ENCODE data around the gene UBE2D1. TPM values are rescaled to one million over a fixed set of nuclear protein-coding genes. Genes with fewer than 3 reads are reported as not detected.

The UBE2D1 gene
- total RNA-seq, 4 donors from 2014 or later: 62.0 to 178 (median 81.6) TPM

GRCh38 chr10:58372607-58373441 lies 38.0 kb downstream of the UBE2D1 start:
- intact Hi-C loops (cut with DNase I; ENCODE audit: low total_unique reads): no loop called here
- in situ Hi-C loops (cut with MboI; ENCODE audit: low sequenced_read_pairs in 4 of 4): loop anchor here in 1 of 4 donors (10.0 kb wide), 1 partner anchor 48 kb away; no protein-coding TSS in a partner anchor
- peak; percentile 56 to 78 for ATAC-seq
- H3K9me3 ChIP-seq: no peaks in the 10 kb centered on the region
- DNase-seq: no peak
- peaks cover 0 to 8% of the 10 kb centered on the region in 2 donors for H3K36me3 ChIP-seq
- H3K4me3 ChIP-seq: no peak overlapping the region
- H3K27me3 ChIP-seq: no peaks in the 10 kb centered on the region
- peaks cover 12 to 33% of the 10 kb centered on the region in 2 donors for H3K4me1 ChIP-seq
- H3K27ac ChIP-seq: peak overlapping the region; percentile 68 to 81 (median 70)
- no peak for TF ChIP-seq CTCF (IDR thresholded peaks at IDR 0.05 in 4 of 5, conservative IDR thresholded peaks at IDR 0.05 in 1 of 5)
- TF ChIP-seq POLR2A (IDR thresholded peaks at IDR 0.05): no peak

DNA sequence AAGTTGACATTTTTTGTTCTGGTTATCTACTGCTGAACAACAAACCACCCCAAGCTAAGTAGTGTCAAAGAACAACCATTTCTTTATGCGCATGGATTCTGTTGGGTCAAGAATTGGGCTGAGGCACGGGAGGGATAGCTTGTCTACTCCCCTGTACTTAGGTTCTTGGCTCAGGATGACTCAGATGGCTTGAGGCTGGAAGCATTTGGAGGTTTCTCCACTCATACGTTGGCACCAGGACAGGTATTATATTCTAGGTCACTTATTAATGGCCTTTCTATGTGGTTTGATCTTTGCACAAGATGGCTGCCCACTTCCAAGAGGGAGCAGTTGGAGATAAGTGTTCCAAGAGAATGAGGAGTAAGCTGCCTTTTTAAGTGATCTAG lies 38.6 kb downstream of the UBE2D1 start:
- Histone ChIP-seq H3K27me3 (no peaks in the 10 kb centered on the region), H3K9me3 (no peaks in the 10 kb centered on the region), H3K27ac (peak overlapping the region; percentile 68 to 81 (median 70)), H3K36me3 (peaks cover 0 to 5% of the 10 kb centered on the region in 2 donors), H3K4me3 (no peak overlapping the region), H3K4me1 (peaks cover 12 to 33% of the 10 kb centered on the region in 2 donors)
- intact Hi-C loops (cut with DNase I; ENCODE audit: low total_unique reads) (no loop called here), in situ Hi-C loops (cut with MboI; ENCODE audit: low sequenced_read_pairs in 4 of 4) (loop anchor here in 1 of 4 donors (10.0 kb wide), 1 partner anchor 49 kb away; no protein-coding TSS in a partner anchor)
- ATAC-seq: peak; percentile 77 to 84
- DNase-seq: peak; percentile 14 to 32
- TF ChIP-seq POLR2A (IDR thresholded peaks at IDR 0.05): no peak
- no peak for TF ChIP-seq CTCF (IDR thresholded peaks at IDR 0.05 in 4 of 5, conservative IDR thresholded peaks at IDR 0.05 in 1 of 5)

- intact Hi-C loops (cut with DNase I; ENCODE audit: low total_unique reads): no loop called here
- Histone ChIP-seq H3K9me3 (no peaks in the 10 kb centered on the region), H3K4me3 (no peak overlapping the region), H3K36me3 (no peaks in the 10 kb centered on the region), H3K27me3 (no peaks in the 10 kb centered on the region), H3K27ac (no peak overlapping the region), H3K4me1 (peaks cover 3 to 15% of the 10 kb centered on the region in 2 donors)
- no peak for DNase-seq
- TF ChIP-seq POLR2A (IDR thresholded peaks at IDR 0.05) (no peak), CTCF (IDR thresholded peaks at IDR 0.05 in 4 of 5, conservative IDR thresholded peaks at IDR 0.05 in 1 of 5) (no peak)
- in situ Hi-C loops (cut with MboI; ENCODE audit: low sequenced_read_pairs in 4 of 4): loop anchor here in 2 of 4 donors (10.0 to 25.0 kb wide), 3 partner anchors 58 to 195 kb away; no protein-coding TSS in a partner anchor
- ATAC-seq: no peak
Observed at GRCh38 chr10:58382489-58382995, 47.7 kb downstream of the UBE2D1 start.

- H3K4me1 ChIP-seq: peaks cover 3 to 15% of the 10 kb centered on the region in 2 donors
- ATAC-seq (no peak), DNase-seq (no peak)
- in situ Hi-C loops (cut with MboI; ENCODE audit: low sequenced_read_pairs in 4 of 4): loop anchor here in 2 of 4 donors (10.0 to 25.0 kb wide), 3 partner anchors 59 to 197 kb away; no protein-coding TSS in a partner anchor
- peak overlapping the region; percentile 82 to 94 (median 87) for H3K27ac ChIP-seq
- H3K27me3 ChIP-seq: no peaks in the 10 kb centered on the region
- no peaks in the 10 kb centered on the region for H3K9me3 ChIP-seq
- H3K36me3 ChIP-seq: peaks cover 0 to 15% of the 10 kb centered on the region in 2 donors
- TF ChIP-seq POLR2A (IDR thresholded peaks at IDR 0.05) (no peak), CTCF (IDR thresholded peaks at IDR 0.05 in 4 of 5, conservative IDR thresholded peaks at IDR 0.05 in 1 of 5) (no peak)
- intact Hi-C loops (cut with DNase I; ENCODE audit: low total_unique reads): no loop called here
- peak overlapping the region; percentile 72 to 87 (median 76) for H3K4me3 ChIP-seq
Observed at GRCh38 chr10:58384095-58384494, 49.3 kb downstream of the UBE2D1 start.

Data from gastrocnemius medialis (tissue), 4 donors.